ENCODE measurements around the gene STRN. TPM values are rescaled to one million over a fixed set of nuclear protein-coding genes. Genes with fewer than 3 reads are reported as not detected.
"Not testable (repeated sequence)": the region's sequence is repeated elsewhere in the genome, so short reads cannot be mapped to it uniquely, and the experiment has no call there.

The STRN gene
- total and polyA plus RNA-seq, 10 of the 15 experiments (the other 5 are each of a cell fraction or from before 2014, with no cell fraction given) = 1.00 to 19.2 (median 9.1) TPM

DNA sequence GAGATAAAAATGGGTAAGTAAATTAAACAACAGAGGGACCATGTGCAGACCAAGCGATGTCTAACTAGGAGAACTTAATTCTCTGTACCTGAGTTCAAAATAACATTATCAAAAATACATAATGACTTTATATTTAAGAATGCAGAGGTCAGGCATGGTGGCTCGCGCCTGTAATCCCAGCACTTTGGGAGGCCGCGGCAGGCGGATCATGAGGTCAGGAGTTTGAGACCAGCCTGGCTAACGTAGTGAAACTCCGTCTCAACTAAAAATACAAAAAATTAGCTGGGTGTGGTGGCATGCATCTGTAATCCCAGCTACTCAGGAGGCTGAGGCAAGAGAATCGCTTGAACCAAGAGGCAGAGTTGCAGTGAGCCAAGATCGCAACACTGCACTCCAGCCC is 21.1 kb downstream of the STRN start:
- H3K79me2 ChIP-seq (ENCODE audit: control insufficient read depth, insufficient read depth, low read length); H3K9me3 ChIP-seq (replicated peaks; ENCODE audit: control insufficient read depth, insufficient read depth, low read length); BruUV-seq (replicated peaks); H3K36me3 ChIP-seq (ENCODE audit: control insufficient read depth in 2 of 2, insufficient read depth in 2 of 2, low read length in 1 of 2); CTCF ChIA-PET; H3K4me2 ChIP-seq (ENCODE audit: control insufficient read depth, insufficient read depth); intact Hi-C loops (cut with micrococcal nuclease; ENCODE audit: unreplicated experiment); H3K27ac ChIP-seq (ENCODE audit: control insufficient read depth, insufficient read depth); RAD21 ChIA-PET (ENCODE audit: unreplicated experiment); H3K27me3 ChIP-seq (replicated peaks in 1 of 2; ENCODE audit: control insufficient read depth in 2 of 2, insufficient read depth in 2 of 2, low read length in 1 of 2); DNase-seq (ENCODE audit: low read depth, low spot score); H3K4me1 ChIP-seq (ENCODE audit: control insufficient read depth, insufficient read depth, low read length); ATAC-seq; H3K9ac ChIP-seq (ENCODE audit: control insufficient read depth, insufficient read depth, low read length); H3K4me3 ChIP-seq; in situ Hi-C loops (cut with MboI); H2AFZ ChIP-seq (ENCODE audit: control insufficient read depth, low read depth, low read length); FAIRE-seq; POLR2A ChIA-PET; H4K20me1 ChIP-seq (ENCODE audit: control insufficient read depth, insufficient read depth): not testable (repeated sequence)
- WGBS (ENCODE audit: insufficient coverage, insufficient replicate concordance, low lambda C conversion rate, missing lambda C conversion rate) = 98% methylated on average over 10 of the region's 10 CpGs
- SMC1A ChIA-PET (ENCODE audit: uncharacterized antibody, unreplicated experiment) = interaction anchor here (1.0 kb wide), 1 partner anchor 19 kb away, joined by 3 read pairs; no protein-coding TSS in a partner anchor

- no peak overlapping the region for H3K4me2 ChIP-seq (ENCODE audit: control insufficient read depth, insufficient read depth)
- ATAC-seq (no peak), FAIRE-seq (no peak), DNase-seq (ENCODE audit: low read depth, low spot score) (no peak)
- ChIA-PET SMC1A (ENCODE audit: uncharacterized antibody, unreplicated experiment) (interaction anchor here (1.0 to 2.2 kb wide), 3 partner anchors 15 to 121 kb away, joined by 3 to 10 read pairs (median 3); no protein-coding TSS in a partner anchor), CTCF (interaction anchor here (0.6 kb wide), 1 partner anchor 21 kb away, joined by 3 read pairs; no protein-coding TSS in a partner anchor), POLR2A (no interaction called here), RAD21 (ENCODE audit: unreplicated experiment) (interaction anchor here (0.8 kb wide), 1 partner anchor 377 kb away, joined by 3 read pairs; no protein-coding TSS in a partner anchor)
- H3K79me2 ChIP-seq (ENCODE audit: control insufficient read depth, insufficient read depth, low read length) = no peaks in the 10 kb centered on the region; the same call in 1 of the 2 replicates
- no peak overlapping the region for H3K27ac ChIP-seq (ENCODE audit: control insufficient read depth, insufficient read depth)
- intact Hi-C loops (cut with micrococcal nuclease; ENCODE audit: unreplicated experiment) = no loop called here
- no peaks in the 10 kb centered on the region for H3K27me3 ChIP-seq (replicated peaks in 1 of 2; ENCODE audit: control insufficient read depth in 2 of 2, insufficient read depth in 2 of 2, low read length in 1 of 2)
- H3K9me3 ChIP-seq (replicated peaks; ENCODE audit: control insufficient read depth, insufficient read depth, low read length) = no peaks in the 10 kb centered on the region
- no peak overlapping the region for H3K9ac ChIP-seq (ENCODE audit: control insufficient read depth, insufficient read depth, low read length)
- H3K4me3 ChIP-seq = no peak overlapping the region
- no peaks in the 10 kb centered on the region for H4K20me1 ChIP-seq (ENCODE audit: control insufficient read depth, insufficient read depth)
- H2AFZ ChIP-seq (ENCODE audit: control insufficient read depth, low read depth, low read length) = no peak overlapping the region
- no peaks in the 10 kb centered on the region for H3K36me3 ChIP-seq (ENCODE audit: control insufficient read depth in 2 of 2, insufficient read depth in 2 of 2, low read length in 1 of 2)
- no peaks in the 10 kb centered on the region for H3K4me1 ChIP-seq (ENCODE audit: control insufficient read depth, insufficient read depth, low read length)
- in situ Hi-C loops (cut with MboI) = no loop called here
- WGBS (ENCODE audit: insufficient coverage, insufficient replicate concordance, low lambda C conversion rate, missing lambda C conversion rate) = 97% methylated on average over 4 of the region's 4 CpGs
- no TSS peak for BruUV-seq (replicated peaks)
- TF ChIP-seq NFXL1 (IDR thresholded peaks at IDR 0.05; ENCODE audit: borderline replicate concordance) (no peak), YY1 (IDR thresholded peaks at IDR 0.05; ENCODE audit: low read depth, low read length) (no peak), BCL11A (IDR thresholded peaks at IDR 0.05; ENCODE audit: low read depth, low read length) (no peak), POLR2AphosphoS2 (IDR thresholded peaks at IDR 0.05; ENCODE audit: low read depth, low read length) (no peak), MAX (IDR thresholded peaks at IDR 0.05; ENCODE audit: low read depth, low read length) (no peak)
- TF ChIP-seq, protein P1, sequence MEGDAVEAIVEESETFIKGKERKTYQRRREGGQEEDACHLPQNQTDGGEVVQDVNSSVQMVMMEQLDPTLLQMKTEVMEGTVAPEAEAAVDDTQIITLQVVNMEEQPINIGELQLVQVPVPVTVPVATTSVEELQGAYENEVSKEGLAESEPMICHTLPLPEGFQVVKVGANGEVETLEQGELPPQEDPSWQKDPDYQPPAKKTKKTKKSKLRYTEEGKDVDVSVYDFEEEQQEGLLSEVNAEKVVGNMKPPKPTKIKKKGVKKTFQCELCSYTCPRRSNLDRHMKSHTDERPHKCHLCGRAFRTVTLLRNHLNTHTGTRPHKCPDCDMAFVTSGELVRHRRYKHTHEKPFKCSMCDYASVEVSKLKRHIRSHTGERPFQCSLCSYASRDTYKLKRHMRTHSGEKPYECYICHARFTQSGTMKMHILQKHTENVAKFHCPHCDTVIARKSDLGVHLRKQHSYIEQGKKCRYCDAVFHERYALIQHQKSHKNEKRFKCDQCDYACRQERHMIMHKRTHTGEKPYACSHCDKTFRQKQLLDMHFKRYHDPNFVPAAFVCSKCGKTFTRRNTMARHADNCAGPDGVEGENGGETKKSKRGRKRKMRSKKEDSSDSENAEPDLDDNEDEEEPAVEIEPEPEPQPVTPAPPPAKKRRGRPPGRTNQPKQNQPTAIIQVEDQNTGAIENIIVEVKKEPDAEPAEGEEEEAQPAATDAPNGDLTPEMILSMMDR (IDR thresholded peaks at IDR 0.05 in 2 of 3, conservative IDR thresholded peaks at IDR 0.05 in 1 of 3; ENCODE audit: control insufficient read depth in 2 of 3, extremely low read depth in 1 of 3, insufficient read depth in 1 of 3, low read depth in 3 of 3, low read length in 3 of 3) = no peak
- TF ChIP-seq, protein P2, sequence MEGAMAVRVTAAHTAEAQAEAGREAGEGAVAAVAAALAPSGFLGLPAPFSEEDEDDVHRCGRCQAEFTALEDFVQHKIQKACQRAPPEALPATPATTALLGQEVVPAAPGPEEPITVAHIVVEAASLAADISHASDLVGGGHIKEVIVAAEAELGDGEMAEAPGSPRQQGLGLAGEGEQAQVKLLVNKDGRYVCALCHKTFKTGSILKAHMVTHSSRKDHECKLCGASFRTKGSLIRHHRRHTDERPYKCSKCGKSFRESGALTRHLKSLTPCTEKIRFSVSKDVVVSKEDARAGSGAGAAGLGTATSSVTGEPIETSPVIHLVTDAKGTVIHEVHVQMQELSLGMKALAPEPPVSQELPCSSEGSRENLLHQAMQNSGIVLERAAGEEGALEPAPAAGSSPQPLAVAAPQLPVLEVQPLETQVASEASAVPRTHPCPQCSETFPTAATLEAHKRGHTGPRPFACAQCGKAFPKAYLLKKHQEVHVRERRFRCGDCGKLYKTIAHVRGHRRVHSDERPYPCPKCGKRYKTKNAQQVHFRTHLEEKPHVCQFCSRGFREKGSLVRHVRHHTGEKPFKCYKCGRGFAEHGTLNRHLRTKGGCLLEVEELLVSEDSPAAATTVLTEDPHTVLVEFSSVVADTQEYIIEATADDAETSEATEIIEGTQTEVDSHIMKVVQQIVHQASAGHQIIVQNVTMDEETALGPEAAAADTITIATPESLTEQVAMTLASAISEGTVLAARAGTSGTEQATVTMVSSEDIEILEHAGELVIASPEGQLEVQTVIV (IDR thresholded peaks at IDR 0.05; ENCODE audit: borderline replicate concordance, partially characterized antibody) = no peak
- TF ChIP-seq, protein P3, sequence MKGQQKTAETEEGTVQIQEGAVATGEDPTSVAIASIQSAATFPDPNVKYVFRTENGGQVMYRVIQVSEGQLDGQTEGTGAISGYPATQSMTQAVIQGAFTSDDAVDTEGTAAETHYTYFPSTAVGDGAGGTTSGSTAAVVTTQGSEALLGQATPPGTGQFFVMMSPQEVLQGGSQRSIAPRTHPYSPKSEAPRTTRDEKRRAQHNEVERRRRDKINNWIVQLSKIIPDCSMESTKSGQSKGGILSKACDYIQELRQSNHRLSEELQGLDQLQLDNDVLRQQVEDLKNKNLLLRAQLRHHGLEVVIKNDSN (IDR thresholded peaks at IDR 0.05; ENCODE audit: borderline replicate concordance, extremely low read length, insufficient read depth, low read depth, low read length) = no peak
Measured at GRCh38 chr2:36941867-36942266, 24.5 kb downstream of the STRN start.

Data from GM12878 (cell line).